Right lobe of liver (tissue), 4 donors: ENCODE measurements around the gene ID1.
"Not testable (repeated sequence)": the region's sequence is repeated elsewhere in the genome, so short reads cannot be mapped to it uniquely, and the experiment has no call there.

Source experiments
- CTCF ChIP-seq, 4 donors: fragments of 200-600 bp in 3 of 4; fragments of 450-650 bp in 1 of 4; IDR thresholded peaks; one replicate each; pipeline versions ENCODE4 v1.5.1 to v1.8.0; 2016 to 2022; ENCODE audit warnings: antibody characterized with exemption in 4 of 4, mild to moderate bottlenecking in 2 of 4
- POLR2A ChIP-seq: fragments of 450-650 bp; IDR thresholded peaks from one replicate; pipeline ENCODE4 v1.6.1; 2017; ENCODE audit warnings: antibody characterized with exemption, mild to moderate bottlenecking
- donor health status: DM: no; HTN: no; CAD: no.
- donor health status: DM: no; HTN: no; CAD: no.
- donor health status: DM: no; HTN: yes; CAD: no.

DNA sequence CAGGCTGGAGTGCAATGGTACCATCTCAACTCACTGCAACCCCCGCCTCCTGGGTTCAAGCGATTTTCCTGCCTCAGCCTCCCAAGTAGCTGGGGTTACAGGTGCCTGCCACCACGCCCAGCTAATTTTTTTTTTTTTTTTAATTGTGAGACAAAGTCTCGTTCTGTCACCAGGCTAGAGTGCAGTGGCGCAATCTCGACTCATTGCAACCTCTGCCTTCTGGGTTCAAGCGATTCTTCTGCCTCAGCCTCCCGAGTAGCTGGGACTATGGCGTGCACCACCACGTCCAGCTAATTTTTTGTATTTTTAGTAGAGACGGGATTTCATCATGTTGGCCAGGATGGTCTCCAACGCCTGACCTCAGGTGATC, 7.2 kb downstream of the ID1 start:
- TF ChIP-seq CTCF (IDR thresholded peaks at IDR 0.05); POLR2A: not testable (repeated sequence)
